K562 (cell line): ENCODE data around the gene YIF1A. TPM values are rescaled to one million over a fixed set of nuclear protein-coding genes. Genes with fewer than 3 reads are reported as not detected.
A peak's percentile ranks its signal among the peaks of the same experiment; 100 is the strongest.

Experiments
- ATF1 ChIP-seq, 2 experiments: fragments of 450-650 bp in 1 of 2; IDR thresholded peaks; 2 replicates each; pipeline ENCODE4 v1.6.1; 2016; ENCODE audit warnings: missing compliant biosample characterization in 1 of 2, missing genetic modification characterization in 1 of 2
- CBFB ChIP-seq: sonication (generic); formaldehyde crosslinking; IDR thresholded peaks from 2 replicates; pipeline ENCODE4 v1.4.0; 2020; ENCODE audit warnings: mild to moderate bottlenecking, missing genetic modification reagents
- CLOCK ChIP-seq: fragments of 250-450 bp; sonication (Bioruptor Pico); IDR thresholded peaks from 2 replicates; pipeline ENCODE4 v1.4.0; 2020; ENCODE audit warnings: mild to moderate bottlenecking, moderate library complexity, borderline replicate concordance
- CTCF ChIP-seq, 3 experiments: IDR thresholded peaks in 2 of 3; conservative IDR thresholded peaks in 1 of 3; 2 replicates each; pipeline ENCODE4 v1.5.1; 2011 to 2012; ENCODE audit warnings: low read length in 3 of 3, mild to moderate bottlenecking in 3 of 3, control low read depth in 2 of 3, improper control_type of control experiment in 1 of 3, inconsistent platforms in 1 of 3, low read depth in 1 of 3, mixed read lengths in 1 of 3, moderate library complexity in 1 of 3; ENCODE audit not compliant: insufficient read depth in 2 of 3
- GATAD2B ChIP-seq: fragments of 450-650 bp; IDR thresholded peaks from 2 replicates; pipeline ENCODE4 v1.6.1; 2017; ENCODE audit warnings: mild to moderate bottlenecking, borderline replicate concordance
- HDAC2 ChIP-seq: fragments of 450-650 bp; IDR thresholded peaks from 2 replicates; pipeline ENCODE4 v1.6.1; 2016; ENCODE audit warnings: mild to moderate bottlenecking
- HNRNPLL ChIP-seq: fragments of 200-400 bp; formaldehyde crosslinking; IDR thresholded peaks from 2 replicates; pipeline ENCODE4 v1.6.1; 2017; ENCODE audit warnings: low read length, low read depth, mild to moderate bottlenecking; ENCODE audit not compliant: poor library complexity, severe bottlenecking
- KDM4B ChIP-seq, 2 experiments: fragments of 450-650 bp in 1 of 2; sonication (generic) in 1 of 2; IDR thresholded peaks; 2 replicates each; pipeline ENCODE4 v1.6.1; 2016 to 2017; ENCODE audit warnings: borderline replicate concordance in 2 of 2, antibody characterized with exemption in 1 of 2, low read depth in 1 of 2, mild to moderate bottlenecking in 1 of 2
- MAFF ChIP-seq: IDR thresholded peaks from 2 replicates; pipeline ENCODE4 v1.6.1; 2012; ENCODE audit warnings: low read length, improper control_type of control experiment
- MAFG ChIP-seq: fragments of 450-650 bp; conservative IDR thresholded peaks from 2 replicates; pipeline ENCODE4 v1.6.1; 2016; ENCODE audit warnings: missing genetic modification characterization, missing compliant biosample characterization
- MTA3 ChIP-seq: fragments of 450-650 bp; formaldehyde crosslinking; IDR thresholded peaks from 2 replicates; pipeline ENCODE4 v1.6.1; 2017; ENCODE audit warnings: mild to moderate bottlenecking, borderline replicate concordance
- MXD1 ChIP-seq: fragments of 250-450 bp; sonication (Bioruptor Pico); IDR thresholded peaks from 2 replicates; pipeline ENCODE4 v1.8.0; 2021; ENCODE audit warnings: borderline replicate concordance, mild to moderate bottlenecking, moderate library complexity; ENCODE audit not compliant: poor library complexity, severe bottlenecking
- POLR2A ChIP-seq: fragments of 450-650 bp; conservative IDR thresholded peaks from 2 replicates; pipeline ENCODE4 v1.6.1; 2016
- RBM14 ChIP-seq: fragments of 200-400 bp; formaldehyde crosslinking; IDR thresholded peaks from 2 replicates; pipeline ENCODE4 v1.6.1; 2018; ENCODE audit warnings: low read depth, mild to moderate bottlenecking, low read length, moderate library complexity, borderline replicate concordance; ENCODE audit not compliant: insufficient read depth
- SNRNP70 ChIP-seq: fragments of 200-400 bp; formaldehyde crosslinking; optimal IDR thresholded peaks from 2 replicates; pipeline ENCODE3; 2017; ENCODE audit warnings: low read depth, low read length
- SOX6 ChIP-seq: fragments of 450-650 bp; IDR thresholded peaks from 2 replicates; pipeline ENCODE4 v1.6.1; 2014; ENCODE audit warnings: mild to moderate bottlenecking
- TAF15 ChIP-seq: fragments of 200-400 bp; formaldehyde crosslinking; IDR thresholded peaks from 2 replicates; pipeline ENCODE4 v1.6.1; 2017; ENCODE audit warnings: mild to moderate bottlenecking, low read depth, low read length, moderate library complexity
- ZBTB49 ChIP-seq: sonication (generic); formaldehyde crosslinking; IDR thresholded peaks from 2 replicates; pipeline ENCODE4 v1.8.0; 2022; ENCODE audit warnings: missing genetic modification reagents, mild to moderate bottlenecking, borderline replicate concordance
- ZNF184 ChIP-seq: sonication (generic); formaldehyde crosslinking; IDR thresholded peaks from 2 replicates; pipeline ENCODE4 v1.5.0; 2020; ENCODE audit warnings: missing genetic modification reagents
- polyA plus RNA-seq, 8 experiments: library from polyadenylated mRNA; depleted of rRNA in 4 of 8; stranded (reverse) in 5 of 8; unstranded in 3 of 8; fragments of >200 nt; fragmentation: Nextera tagmentation in 2 of 8; fragmentation: Illumina TruSeq in 1 of 8; extraction: Ambion mirVana in 2 of 8; extraction: Trizol in 1 of 8; gene quantifications; 2 replicates each; pipeline versions ENCODE4 v1.2.1 to v1.2.3, GENCODE V29; 2011 to 2014; ENCODE audit warnings: inconsistent platforms in 1 of 8, missing spikeins in 1 of 8
- total RNA-seq, 7 experiments: library from RNA; depleted of rRNA in 6 of 7; stranded (reverse); fragments of >200 nt in 6 of 7; fragmentation: Illumina TruSeq in 2 of 7; extraction: Trizol in 2 of 7; gene quantifications; 2 replicates each; pipeline versions ENCODE4 v1.2.1 to v1.2.3, GENCODE V29; 2011 to 2021; ENCODE audit warnings: low replicate concordance in 1 of 7

The YIF1A gene
- total and polyA plus RNA-seq, 9 of the 15 experiments (the other 6 are each of a cell fraction or from before 2014, with no cell fraction given) = 8.6 to 121 (median 77.2) TPM

GRCh38 chr11:66282468-66283455, 6.2 kb downstream of the YIF1A start (continued):
- TF ChIP-seq ZBTB49 (CRISPR knock-in tag) = no peak
- TF ChIP-seq HNRNPLL = no peak
- TF ChIP-seq MXD1 (CRISPR knock-in tag) = no peak
- TF ChIP-seq SOX6 = no peak; the same call in 1 of the 2 replicates
- TF ChIP-seq POLR2A = peak; percentile 31; the same call in 1 of the 2 replicates
- no peak for TF ChIP-seq TAF15
- TF ChIP-seq MTA3 = peak; percentile 49; the same call in 1 of the 2 replicates
- no peak for TF ChIP-seq MAFF
- no peak for TF ChIP-seq CLOCK (CRISPR knock-in tag)
- no peak for TF ChIP-seq KDM4B (IDR thresholded peaks at IDR 0.05; ENCODE audit: borderline replicate concordance in 2 of 2, low read depth in 1 of 2)
- TF ChIP-seq HDAC2 = no peak
- no peak for TF ChIP-seq ATF1 (CRISPR knock-in tag; IDR thresholded peaks at IDR 0.05)
- no peak for TF ChIP-seq ATF1 (tag; IDR thresholded peaks at IDR 0.05)
- no peak for TF ChIP-seq MAFG (tag)
- no peak for TF ChIP-seq GATAD2B
- TF ChIP-seq CTCF (IDR thresholded peaks at IDR 0.05 in 2 of 3, conservative IDR thresholded peaks at IDR 0.05 in 1 of 3; ENCODE audit: insufficient read depth in 2 of 3, low read depth in 1 of 3, low read length in 3 of 3) = peak; percentile 91 to 97 (median 97)
- no peak for TF ChIP-seq SNRNP70
- no peak for TF ChIP-seq RBM14
- no peak for TF ChIP-seq CBFB (CRISPR knock-in tag)
- no peak for TF ChIP-seq ZNF184 (CRISPR knock-in tag)
